Measurements from ENCODE around the gene TEX14. TPM values are rescaled to one million over a fixed set of nuclear protein-coding genes. Genes with fewer than 3 reads are reported as not detected.

TEX14 gene
- total RNA-seq, 1 donor from 2014 or later: 0.15 TPM

DNA sequence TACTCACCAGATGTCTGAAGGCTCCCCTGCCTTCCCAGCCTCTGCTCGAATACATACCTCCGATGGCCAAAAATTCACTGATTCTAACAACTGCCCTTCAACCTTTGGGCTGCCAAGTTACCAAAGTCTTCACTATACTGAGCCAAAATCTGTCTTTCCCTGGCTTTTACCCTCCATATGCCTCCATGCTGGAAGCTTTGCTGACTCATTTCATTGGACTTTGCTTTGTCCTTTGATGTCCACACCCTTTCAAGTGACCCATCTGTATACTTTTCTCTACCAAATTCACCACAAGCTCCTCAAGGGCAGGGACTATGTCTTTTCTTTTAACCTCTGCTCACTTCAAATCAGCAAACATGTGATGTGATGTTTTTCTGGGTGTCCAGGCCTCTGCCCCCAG is 156.4 kb downstream of the TEX14 start:
- ATAC-seq (no peak), DNase-seq (no peak)
- intact Hi-C loops (cut with micrococcal nuclease): no loop called here

DNA sequence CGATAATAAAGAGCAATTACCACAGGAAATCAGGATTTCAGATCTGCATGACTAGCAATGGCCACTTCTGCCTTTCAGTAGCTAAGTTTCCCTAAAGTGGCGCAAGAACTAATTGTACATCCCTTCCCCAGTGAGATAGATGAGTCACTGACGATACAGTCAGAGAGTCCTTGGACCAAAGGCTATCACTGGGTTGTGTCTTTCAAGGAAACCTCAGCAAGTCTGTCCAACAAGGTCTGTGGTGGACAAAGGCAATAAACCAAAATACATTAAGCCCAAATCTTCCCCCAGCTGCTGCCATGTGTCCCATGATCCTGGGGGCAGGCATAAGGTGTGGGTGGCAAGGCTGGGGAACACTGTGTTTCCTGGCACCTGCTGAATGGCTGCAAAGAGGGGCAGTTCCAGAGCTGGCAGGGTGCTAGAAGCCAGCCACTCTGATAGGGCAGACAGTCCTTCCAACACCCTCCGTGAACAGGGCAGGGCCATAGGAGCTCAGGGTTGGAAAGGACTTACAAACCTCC is 156.9 kb downstream of the TEX14 start:
- intact Hi-C loops (cut with micrococcal nuclease): no loop called here
- peak; percentile 68 for DNase-seq
- ATAC-seq: peak; percentile 78

DNA sequence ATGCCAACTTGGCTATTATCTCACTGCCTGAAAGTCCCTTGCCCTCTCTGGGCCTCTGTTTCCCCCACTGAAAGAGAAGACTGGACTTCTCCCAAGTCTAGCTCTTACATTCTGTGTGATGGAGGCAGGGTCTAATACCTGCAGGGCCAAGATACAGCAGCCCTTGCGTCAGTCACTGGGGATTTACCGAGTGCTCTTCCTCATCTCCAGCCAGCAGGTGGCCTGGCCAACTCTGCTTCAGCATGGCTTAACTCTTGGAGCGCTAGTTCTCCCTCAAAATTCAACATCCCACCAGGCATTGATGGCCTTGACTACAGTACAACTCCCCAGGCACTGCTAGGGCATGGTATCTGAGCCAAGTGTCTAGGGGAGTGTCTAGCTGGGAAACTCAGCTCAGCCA is 157.5 kb downstream of the TEX14 start:
- no peak for DNase-seq
- intact Hi-C loops (cut with micrococcal nuclease): no loop called here
- no peak for ATAC-seq

DNA sequence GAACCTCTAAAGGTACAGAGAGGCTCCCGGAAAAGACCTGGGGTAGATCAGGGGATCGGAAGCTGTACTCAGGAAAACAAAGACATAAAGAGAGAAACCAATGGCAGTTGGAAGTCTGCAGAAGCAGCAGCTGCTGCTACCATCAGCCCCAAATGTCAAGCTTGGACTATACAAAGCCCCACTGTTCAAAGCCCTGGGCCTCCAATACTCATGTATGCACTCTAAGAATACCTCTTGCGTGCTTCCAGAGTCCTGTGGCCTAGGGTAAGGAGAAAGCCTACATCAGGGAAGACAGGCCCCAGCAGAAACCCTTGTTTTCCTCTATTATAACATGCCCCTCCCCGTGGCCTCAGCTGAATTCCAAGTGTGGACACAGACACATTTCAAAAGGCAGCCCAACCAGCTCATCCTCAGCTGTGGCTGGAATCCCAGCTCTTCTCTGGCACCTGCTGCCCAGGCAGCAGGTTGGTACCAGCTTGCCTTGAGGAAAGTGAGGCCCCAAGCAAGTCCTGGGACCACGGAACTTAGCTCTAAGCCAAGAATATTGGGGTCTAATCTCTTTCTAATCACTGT is 158.1 kb downstream of the TEX14 start:
- intact Hi-C loops (cut with micrococcal nuclease): no loop called here
- no peak for ATAC-seq
- no peak for DNase-seq

DNA sequence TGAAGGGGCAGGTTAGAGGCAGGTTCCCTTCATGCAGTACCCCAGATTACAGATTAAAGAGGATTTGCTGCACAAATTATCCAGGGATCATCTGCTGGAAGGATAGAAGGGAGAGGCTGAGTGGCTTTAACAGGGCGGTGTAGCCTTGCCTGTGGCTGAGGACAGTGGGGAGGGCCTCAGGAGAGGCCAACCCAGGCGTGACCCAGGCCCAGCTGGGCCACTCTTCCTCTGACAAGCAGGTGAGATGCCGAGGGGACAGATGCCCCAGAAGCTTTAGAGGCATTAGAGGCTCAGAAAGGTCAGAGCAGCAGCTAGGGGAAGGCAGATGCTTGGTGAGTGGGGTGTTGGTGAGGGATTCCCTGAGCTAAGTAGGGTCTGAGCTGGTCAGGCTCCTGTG is 159.3 kb downstream of the TEX14 start:
- ATAC-seq (no peak), DNase-seq (no peak)
- intact Hi-C loops (cut with micrococcal nuclease): no loop called here

DNA sequence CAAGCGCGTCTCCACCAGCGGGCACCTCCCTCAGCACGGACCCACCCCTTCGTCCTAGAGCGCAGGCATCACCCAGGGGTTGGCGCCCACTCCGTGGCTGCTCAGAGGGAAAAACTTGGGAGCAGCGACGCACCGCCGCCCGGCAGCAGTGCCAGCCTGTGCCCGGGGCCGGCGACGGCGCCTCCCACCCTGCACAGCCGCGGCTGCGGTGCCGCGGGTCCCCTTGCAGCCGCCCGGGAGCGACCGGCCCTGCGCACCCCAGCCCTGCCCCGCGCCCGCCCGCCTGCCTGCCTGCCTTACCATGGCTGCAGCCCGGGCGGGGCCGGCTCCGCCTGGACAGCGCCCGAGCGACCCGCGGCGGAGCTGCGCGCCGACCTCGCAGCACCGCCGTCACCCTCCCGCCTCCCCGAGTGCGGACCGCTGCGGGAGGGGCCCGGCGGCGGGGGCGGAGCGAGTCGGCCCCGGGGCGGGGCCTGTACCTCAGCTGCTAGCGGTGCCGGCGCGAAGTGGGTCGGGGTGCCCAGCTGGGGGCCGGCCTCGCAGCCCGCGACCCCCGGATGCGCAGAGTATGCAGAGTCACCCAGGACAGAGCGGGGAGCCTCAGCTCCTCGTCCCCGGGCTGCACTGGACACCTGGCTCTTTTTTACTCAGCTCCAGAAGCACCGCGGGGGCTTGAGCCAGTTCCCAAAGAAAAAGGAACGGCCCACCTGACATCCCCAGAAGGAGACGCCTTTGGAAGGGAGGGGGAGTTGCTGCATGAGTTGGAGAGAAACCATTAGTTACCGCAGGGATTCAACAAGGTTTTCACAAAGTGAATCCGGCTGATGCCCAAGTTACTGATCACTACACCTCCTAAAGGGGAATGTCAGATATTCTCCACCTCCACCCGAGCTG is 159.9 kb downstream of the TEX14 start:
- DNase-seq: peak; percentile 86
- peak; percentile 85 for ATAC-seq
- intact Hi-C loops (cut with micrococcal nuclease): no loop called here

DNA sequence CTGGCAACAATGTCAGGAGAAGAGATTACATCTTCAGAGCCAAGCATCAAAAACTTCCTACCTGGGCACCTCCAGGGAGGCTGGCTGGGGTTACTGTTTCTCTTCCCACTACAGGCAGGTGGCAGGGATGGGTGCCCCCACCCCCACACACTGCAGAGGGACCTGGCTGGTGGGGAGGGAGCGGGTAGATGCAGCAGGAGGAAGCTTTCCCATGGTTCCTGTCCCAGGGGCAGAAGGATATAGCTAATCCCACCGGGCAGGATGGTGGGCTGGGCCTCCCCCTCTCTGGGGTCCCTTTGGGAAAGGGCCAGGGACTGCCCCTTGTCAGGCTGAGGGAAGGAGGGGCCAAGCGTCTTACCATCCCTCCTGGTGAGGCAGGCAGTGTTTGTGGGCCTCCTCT is 160.7 kb downstream of the TEX14 start:
- ATAC-seq (no peak), DNase-seq (no peak)
- intact Hi-C loops (cut with micrococcal nuclease): no loop called here

DNA sequence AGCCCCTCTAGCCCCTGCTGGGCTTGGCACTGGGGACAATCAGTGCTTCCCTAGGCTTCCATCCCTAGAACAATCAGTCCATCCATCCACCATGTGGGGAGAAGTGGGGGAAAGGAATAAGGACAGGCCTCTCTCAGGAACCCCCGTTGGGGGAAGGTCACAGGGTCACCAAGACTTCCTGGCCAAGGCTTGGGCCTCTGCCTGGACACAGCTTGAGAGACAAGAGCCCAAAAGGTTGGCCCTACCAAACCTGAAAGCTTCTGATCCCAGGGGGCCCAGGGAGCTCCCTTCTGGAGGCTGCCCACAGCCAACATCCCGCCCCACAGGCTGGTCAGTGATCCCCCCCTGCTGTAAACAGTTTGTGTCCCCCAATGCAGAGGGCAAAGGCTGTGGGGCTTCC is 161.2 kb downstream of the TEX14 start:
- intact Hi-C loops (cut with micrococcal nuclease): no loop called here
- ATAC-seq: no peak
- DNase-seq: no peak

DNA sequence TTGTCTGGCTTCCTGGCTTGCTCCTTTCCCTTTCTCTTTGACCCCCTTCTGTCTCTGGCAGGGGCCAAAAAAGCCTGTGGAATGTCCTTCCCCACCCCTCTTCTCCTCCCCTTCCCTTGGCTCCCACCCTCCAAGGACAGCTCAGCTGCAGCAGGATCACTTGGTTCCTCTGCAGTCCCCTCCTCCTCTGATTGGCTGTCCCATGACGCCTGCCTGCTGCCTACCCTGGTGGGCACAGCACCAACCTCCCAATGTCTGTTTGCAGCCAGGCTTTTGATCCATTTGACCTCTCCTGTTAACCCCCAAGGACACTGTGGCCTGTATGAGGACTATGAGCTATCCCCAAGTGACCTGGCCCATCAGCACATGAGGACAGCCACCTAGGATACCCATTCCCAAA is 162.6 kb downstream of the TEX14 start:
- no peak for DNase-seq
- intact Hi-C loops (cut with micrococcal nuclease): no loop called here
- ATAC-seq: no peak

DNA sequence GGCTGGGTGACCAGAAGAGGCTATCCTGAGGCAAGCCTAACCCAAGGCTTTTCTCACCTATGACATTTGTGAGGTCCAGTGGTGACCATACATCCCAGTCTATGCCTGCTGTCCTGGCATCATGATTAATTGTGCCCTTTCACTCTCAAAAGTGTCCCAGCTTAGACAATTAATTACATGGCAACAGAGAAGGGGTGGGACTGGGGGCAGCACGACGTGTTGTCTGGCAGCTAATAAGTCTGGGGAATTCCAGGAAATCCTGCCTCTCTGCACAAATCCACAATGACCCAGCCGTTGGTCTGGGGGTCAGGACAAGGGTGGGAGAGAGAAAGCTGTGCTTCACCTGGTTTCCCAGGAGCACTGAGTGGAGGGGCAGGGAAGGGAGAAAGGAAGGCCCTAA is 163.4 kb downstream of the TEX14 start:
- DNase-seq: no peak
- intact Hi-C loops (cut with micrococcal nuclease): no loop called here
- ATAC-seq: no peak

DNA sequence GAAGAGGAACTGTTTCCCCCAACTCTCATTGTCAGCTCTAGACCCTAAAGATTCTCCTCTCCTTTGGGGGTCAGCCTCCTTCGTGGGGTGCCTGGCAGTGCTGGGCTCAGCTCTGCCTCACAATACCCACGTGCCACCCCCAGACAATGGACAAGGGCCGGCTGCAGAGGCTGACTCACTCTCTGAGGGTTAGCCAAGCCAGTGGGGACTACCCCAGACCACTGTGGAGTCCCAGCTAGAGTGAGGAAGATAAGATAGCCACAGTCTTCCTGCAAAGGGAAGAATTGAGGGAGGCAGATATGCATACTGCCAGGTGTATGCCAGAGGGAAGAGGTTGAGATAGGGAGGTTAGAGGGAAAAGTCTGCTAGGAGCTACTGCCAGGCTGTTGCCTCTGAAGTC is 163.9 kb downstream of the TEX14 start:
- no peak for DNase-seq
- no peak for ATAC-seq
- intact Hi-C loops (cut with micrococcal nuclease): no loop called here

DNA sequence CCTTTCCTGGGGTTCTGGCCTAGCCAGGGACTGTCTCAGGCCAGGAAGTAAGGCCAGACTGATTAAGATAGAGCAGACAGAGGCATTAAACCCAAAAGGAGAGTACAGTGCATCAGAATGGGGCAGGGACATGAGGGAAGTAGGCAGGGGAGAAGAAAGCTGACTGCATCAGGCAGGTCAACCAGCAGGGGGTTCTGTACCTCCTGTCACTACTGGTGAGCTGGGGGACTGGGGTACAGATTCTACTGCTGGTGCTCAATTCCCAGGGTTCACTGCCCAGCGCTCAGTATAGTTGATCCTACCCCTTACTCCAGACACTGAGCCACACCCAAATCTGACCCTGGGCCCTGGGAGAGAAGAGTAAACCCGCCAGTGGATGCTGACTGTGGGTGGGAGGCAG is 164.5 kb downstream of the TEX14 start:
- no peak for ATAC-seq
- intact Hi-C loops (cut with micrococcal nuclease): no loop called here
- no peak for DNase-seq

DNA sequence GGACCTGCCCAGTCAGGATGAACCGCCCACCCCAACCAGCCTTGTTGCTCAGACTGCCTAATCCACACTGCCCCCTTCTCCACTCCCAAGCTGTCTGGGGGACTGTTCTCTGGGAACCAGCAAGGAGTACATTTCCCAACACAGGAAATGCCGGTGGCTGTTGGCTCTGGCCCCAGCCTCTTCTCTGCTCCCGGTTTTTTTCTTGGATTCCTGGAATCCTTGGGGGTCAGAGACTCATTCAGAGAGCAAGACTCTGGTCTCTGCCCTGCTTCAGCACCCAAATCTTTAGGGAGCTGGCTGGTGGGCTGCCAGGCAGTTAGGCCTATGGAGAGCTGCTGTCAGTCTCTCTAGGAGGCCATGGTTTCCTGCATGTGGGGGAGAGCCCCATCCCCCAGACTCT is 166.6 kb downstream of the TEX14 start:
- ATAC-seq: peak; percentile 76
- intact Hi-C loops (cut with micrococcal nuclease): no loop called here
- peak; percentile 78 for DNase-seq

DNA sequence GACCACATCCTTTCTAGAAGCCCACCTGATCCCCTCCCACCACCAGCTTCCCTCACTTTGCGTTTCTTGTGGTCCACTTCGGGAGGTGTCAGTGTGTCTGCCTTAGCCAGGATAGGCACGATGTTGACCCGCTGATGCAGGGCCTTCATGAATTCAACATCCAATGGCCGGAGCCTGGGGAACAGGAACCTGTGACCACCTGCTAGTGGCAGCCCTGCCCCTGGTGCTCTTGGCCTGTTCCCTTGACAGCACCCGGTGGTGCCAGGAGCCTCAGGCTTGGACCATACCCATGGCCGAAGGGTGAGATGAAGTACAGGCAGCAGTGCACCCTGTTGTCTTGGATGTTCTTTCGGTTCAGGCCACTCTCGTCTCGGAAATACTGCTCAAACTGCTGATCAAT is 170.2 kb downstream of the TEX14 start:
- no peak for DNase-seq
- intact Hi-C loops (cut with micrococcal nuclease): no loop called here
- ATAC-seq: no peak

DNA sequence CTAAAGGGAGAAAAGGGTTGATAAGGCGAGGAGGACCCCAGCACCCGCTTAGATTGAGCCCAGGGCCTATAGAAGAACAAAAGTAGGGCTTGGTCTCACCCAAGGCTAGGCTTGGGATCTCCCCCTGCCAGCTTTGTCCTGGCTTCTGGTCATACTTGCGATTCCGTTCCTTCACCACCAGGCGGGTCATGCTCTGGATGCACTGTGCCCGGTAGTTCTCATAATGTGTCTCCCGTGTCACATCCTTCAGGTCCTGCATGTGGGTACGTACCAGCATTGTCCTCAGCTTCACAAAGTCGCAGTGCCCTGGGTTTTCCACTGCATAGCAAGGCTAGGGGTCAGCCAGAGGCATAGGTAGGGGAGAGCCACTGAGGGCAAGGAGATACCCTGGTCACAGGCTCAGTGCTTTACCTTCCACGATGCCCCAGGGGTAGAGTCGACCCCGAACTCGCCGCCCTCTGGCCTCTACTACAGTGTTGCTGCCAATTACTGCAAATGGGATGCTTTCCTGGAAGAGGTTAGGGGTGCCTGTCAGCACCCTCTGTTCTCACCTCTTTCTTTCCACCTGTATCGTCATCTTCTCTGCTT is 170.9 kb downstream of the TEX14 start:
- DNase-seq: no peak
- intact Hi-C loops (cut with micrococcal nuclease): no loop called here
- no peak for ATAC-seq

DNA sequence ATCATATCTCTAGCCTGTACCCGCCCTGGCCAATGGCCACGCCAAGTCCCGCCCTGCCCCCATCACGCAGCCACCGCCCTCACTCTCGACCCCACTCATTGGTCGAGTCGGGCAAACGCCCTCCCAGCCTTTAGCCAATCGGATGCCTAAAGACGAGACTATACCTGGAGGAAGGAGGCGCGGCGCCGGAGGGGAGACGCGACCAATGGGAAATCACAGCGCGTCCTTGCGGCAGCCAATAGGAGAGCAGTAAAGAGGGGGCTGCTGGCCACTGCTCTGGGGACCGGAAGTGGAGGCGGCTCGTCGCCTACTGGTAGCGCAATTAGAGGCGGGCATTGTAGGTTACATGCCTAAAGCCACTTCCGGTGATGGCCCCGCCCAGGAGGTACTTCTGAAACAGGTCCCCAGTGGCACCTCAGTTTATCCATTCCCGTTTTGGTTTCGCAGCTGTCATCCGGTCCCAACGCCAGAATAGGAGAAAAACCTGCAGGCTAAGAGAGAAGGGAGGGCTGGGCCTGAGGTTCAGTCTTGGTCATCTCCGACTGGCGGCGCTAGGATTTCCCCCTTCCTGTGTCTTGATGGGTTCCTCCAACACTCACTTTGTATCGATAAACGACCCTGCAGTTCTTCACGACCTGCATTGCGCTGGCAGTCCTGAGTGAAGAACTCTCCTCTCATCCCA is 173.8 kb downstream of the TEX14 start:
- DNase-seq (peak; percentile 100), ATAC-seq (peak; percentile 89)
- intact Hi-C loops (cut with micrococcal nuclease): loop anchor here (10.0 kb wide), 1 partner anchor 487 kb away; no protein-coding TSS in a partner anchor

DNA sequence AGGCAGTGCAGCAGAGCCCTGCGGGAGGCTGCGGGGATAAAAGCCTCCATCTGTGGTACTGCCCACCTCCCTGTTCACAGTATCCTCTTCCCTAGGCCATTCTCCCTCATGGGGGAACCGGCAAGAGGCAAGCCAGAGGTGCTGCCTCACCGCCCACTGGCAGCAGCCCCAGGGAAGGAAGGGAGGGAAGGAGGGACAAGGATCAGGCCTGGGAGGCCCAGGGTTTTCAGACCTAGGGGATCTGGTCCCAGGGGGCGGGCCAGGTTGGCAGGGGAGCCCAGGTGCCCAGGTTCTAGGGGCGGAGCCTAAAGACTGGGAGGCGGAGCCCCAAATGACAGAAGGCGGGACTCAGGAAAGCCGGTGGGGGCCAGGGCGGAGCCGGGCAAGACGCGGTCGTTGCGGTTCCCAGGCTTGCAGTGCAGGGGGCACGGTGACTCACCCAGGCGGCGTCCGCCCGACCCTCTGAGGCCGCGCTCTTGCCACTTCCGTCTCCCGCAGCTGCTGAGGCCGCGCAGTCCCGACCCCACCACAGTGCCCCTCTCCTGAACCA is 174.4 kb downstream of the TEX14 start:
- intact Hi-C loops (cut with micrococcal nuclease): loop anchor here (10.0 kb wide), 1 partner anchor 487 kb away; no protein-coding TSS in a partner anchor
- DNase-seq (no peak), ATAC-seq (no peak)

DNA sequence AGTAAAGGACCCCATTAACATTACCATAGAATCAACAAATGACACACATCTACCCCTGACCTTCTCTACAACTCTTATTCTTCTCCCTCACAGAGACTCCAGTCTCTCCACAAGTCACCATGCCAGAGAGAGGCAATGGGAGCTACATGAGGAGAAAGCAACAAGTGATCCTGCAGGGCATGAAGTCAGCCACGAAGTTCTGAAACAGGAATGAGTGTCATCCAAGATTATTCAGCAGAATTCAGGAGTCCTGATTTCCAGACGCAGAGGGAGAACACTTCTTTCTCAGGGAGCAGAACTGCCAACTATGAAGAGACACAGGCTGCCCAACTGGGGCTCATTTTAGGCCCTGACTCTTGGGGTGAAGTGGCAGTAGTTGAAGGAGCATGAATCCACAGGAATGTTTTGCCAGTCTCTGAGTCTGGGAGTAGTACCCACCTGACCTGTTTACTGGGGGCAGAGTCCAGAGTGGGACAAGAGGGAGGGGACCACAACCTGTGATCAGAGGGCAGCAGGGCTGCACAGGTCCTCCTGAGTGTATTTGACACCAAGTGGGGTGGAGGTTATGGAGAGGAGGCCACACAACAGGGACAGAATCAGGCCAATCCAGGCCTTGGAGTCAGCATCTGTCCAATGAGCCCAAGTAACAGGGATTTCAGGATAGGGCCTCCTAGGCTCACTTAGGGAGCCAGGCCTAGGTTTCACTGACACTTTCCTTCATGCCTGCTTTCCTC is 175.0 kb downstream of the TEX14 start:
- DNase-seq (no peak), ATAC-seq (no peak)
- intact Hi-C loops (cut with micrococcal nuclease): loop anchor here (10.0 kb wide), 1 partner anchor 488 kb away; no protein-coding TSS in a partner anchor

DNA sequence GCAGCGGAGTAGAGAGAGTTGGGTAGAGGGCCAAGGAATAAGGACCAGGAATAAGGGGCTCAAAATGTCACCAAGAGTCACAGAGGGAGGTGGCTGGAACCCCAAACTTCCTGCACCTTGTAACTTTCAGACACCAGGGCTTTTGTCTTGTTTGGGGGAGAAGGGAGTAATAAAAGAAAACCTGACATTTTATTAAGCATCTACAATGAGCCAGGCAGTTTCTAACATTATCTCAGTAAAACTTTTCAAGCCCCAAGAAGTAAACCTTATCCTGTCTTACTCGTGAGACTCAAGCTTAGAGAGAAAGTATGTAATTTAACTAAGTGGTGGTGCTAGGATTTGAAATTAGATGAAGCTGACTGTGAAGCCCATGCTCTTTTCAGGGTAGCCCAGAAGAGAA is 176.6 kb downstream of the TEX14 start:
- intact Hi-C loops (cut with micrococcal nuclease): loop anchor here (10.0 kb wide), 1 partner anchor 490 kb away; no protein-coding TSS in a partner anchor
- no peak for ATAC-seq
- no peak for DNase-seq
